Endothelial cell of umbilical vein (primary cell): ENCODE measurements around the gene APOBEC3A. TPM values are rescaled to one million over a fixed set of nuclear protein-coding genes. Genes with fewer than 3 reads are reported as not detected.

Source experiments
- BruUV-seq: library from RNA; stranded (reverse); fragments of 400-500 nt; replicated peaks from 2 replicates; lab custom pipeline; 2021; lab: Mats Ljungman, UMichigan
- CTCF ChIA-PET: fragments of 300-600, 350-600 bp; sonication (Branson Sonifier 250); formaldehyde crosslinking; loops from one replicate; lab custom pipeline; 2021; ENCODE audit warnings: antibody characterized with exemption, inconsistent platforms; lab: Charles Lee
- POLR2A ChIA-PET: fragments of 300-600, 350-600 bp; sonication (Branson Sonifier 250); formaldehyde crosslinking; loops from one replicate; lab custom pipeline; 2021; ENCODE audit warnings: antibody characterized with exemption, inconsistent platforms; lab: Charles Lee
- DNase-seq: peaks from one replicate; pipeline ENCODE4 v3.0.0-alpha.2; 2011; ENCODE audit warnings: low read depth, low spot score
- FAIRE-seq: peaks from 2 replicates; lab custom pipeline; 2011; peaks lifted over from hg19 to GRCh38; lab: Jason Lieb, UNC
- H2AFZ ChIP-seq: 2 replicates; pipeline ENCODE4 v1.6.0; 2012; ENCODE audit warnings: low read depth, low read length, control low read depth, inconsistent platforms
- H3K27ac ChIP-seq: 2 replicates; pipeline ENCODE4 v1.5.1; 2011; ENCODE audit warnings: low read depth, mild to moderate bottlenecking, control low read depth, low read length, moderate library complexity; ENCODE audit not compliant: insufficient read depth
- H3K27me3 ChIP-seq, 2 experiments: 2 replicates each; pipeline versions ENCODE4 v1.6.0 to v1.6.1; 2011; ENCODE audit warnings: low read length in 2 of 2, mixed read lengths in 1 of 2; ENCODE audit not compliant: control insufficient read depth in 2 of 2, insufficient read depth in 2 of 2
- H3K36me3 ChIP-seq, 2 experiments: 2 replicates in 1 of 2; 3 replicates in 1 of 2; pipeline ENCODE4 v1.5.1; 2011; ENCODE audit warnings: low read length in 2 of 2, mild to moderate bottlenecking in 1 of 2, moderate library complexity in 1 of 2; ENCODE audit not compliant: control insufficient read depth in 2 of 2, insufficient read depth in 2 of 2; ENCODE audit errors: extremely low read depth in 1 of 2
- H3K4me1 ChIP-seq: 3 replicates; pipeline ENCODE4 v1.5.1; 2011; ENCODE audit warnings: mild to moderate bottlenecking, low read length; ENCODE audit not compliant: control insufficient read depth, insufficient read depth; ENCODE audit errors: extremely low read depth
- H3K4me2 ChIP-seq: 2 replicates; pipeline ENCODE4 v1.6.1; 2011; ENCODE audit warnings: low read length, control low read depth, mixed read lengths; ENCODE audit not compliant: insufficient read depth
- H3K4me3 ChIP-seq, 3 experiments: fragments of 200-600 bp in 1 of 3; sonication (generic), shearing (Covaris generic) in 1 of 3; replicated peaks in 1 of 3; 2 replicates each; pipeline ENCODE4 v1.5.1; 2011 to 2016; ENCODE audit warnings: control low read depth in 3 of 3, low read length in 3 of 3, mild to moderate bottlenecking in 2 of 3, inconsistent platforms in 1 of 3, low read depth in 1 of 3, moderate library complexity in 1 of 3; ENCODE audit not compliant: insufficient read depth in 1 of 3
- H3K79me2 ChIP-seq: 2 replicates; pipeline ENCODE4 v1.6.0; 2012; ENCODE audit warnings: low read length, inconsistent platforms; ENCODE audit not compliant: control insufficient read depth, insufficient read depth
- H3K9ac ChIP-seq: replicated peaks from 2 replicates; pipeline ENCODE3; 2011; ENCODE audit warnings: low read length, control low read depth; ENCODE audit not compliant: insufficient read depth; ENCODE audit errors: extremely low read depth
- H3K9me1 ChIP-seq: replicated peaks from 3 replicates; pipeline ENCODE4 v1.6.0; 2011; ENCODE audit warnings: mild to moderate bottlenecking, low read length; ENCODE audit not compliant: control insufficient read depth, insufficient read depth; ENCODE audit errors: extremely low read depth
- H3K9me3 ChIP-seq: replicated peaks from 2 replicates; pipeline ENCODE4 v1.5.1; 2012; ENCODE audit warnings: low read length, inconsistent platforms; ENCODE audit not compliant: control insufficient read depth, insufficient read depth
- H4K20me1 ChIP-seq: replicated peaks from 2 replicates; pipeline ENCODE3; 2011; ENCODE audit warnings: mild to moderate bottlenecking, low read length; ENCODE audit not compliant: control insufficient read depth, insufficient read depth; ENCODE audit errors: extremely low read depth
- EZH2 ChIP-seq: IDR thresholded peaks from 2 replicates; pipeline ENCODE4 v1.6.1; 2012; ENCODE audit warnings: borderline replicate concordance, low read depth, mild to moderate bottlenecking, moderate library complexity, low read length, inconsistent platforms; ENCODE audit not compliant: severe bottlenecking
- FOS ChIP-seq: IDR thresholded peaks from 2 replicates; pipeline ENCODE4 v1.6.1; 2011; ENCODE audit warnings: mild to moderate bottlenecking, low read length, moderate library complexity, borderline replicate concordance; ENCODE audit not compliant: insufficient read depth
- GATA2 ChIP-seq: IDR thresholded peaks from 2 replicates; pipeline ENCODE4 v1.7.0; 2011; ENCODE audit warnings: low read depth, mild to moderate bottlenecking, moderate library complexity, mixed read lengths, low read length; ENCODE audit not compliant: insufficient read length, insufficient read depth
- JUN ChIP-seq: IDR thresholded peaks from 2 replicates; pipeline ENCODE4 v1.6.1; 2011; ENCODE audit warnings: borderline replicate concordance, low read depth; ENCODE audit not compliant: insufficient read length, insufficient read depth
- MAX ChIP-seq: IDR thresholded peaks from 2 replicates; pipeline ENCODE4 v1.6.1; 2011; ENCODE audit not compliant: insufficient read depth, insufficient read length
- MYC ChIP-seq: IDR thresholded peaks from one replicate; pipeline ENCODE4 v1.6.1; 2011; ENCODE audit warnings: mild to moderate bottlenecking, low read depth, low read length
- POLR2A ChIP-seq: IDR thresholded peaks from 2 replicates; pipeline ENCODE4 v1.6.1; 2012; ENCODE audit warnings: low read depth, mild to moderate bottlenecking, control low read depth, low read length
- POLR2AphosphoS5 ChIP-seq: IDR thresholded peaks from 2 replicates; pipeline ENCODE4 v1.6.1; 2012; ENCODE audit warnings: low read depth, mild to moderate bottlenecking, control low read depth, low read length, moderate library complexity; ENCODE audit not compliant: insufficient read depth
- dilution Hi-C: fragments of 300-500 bp; cut with MboI; formaldehyde crosslinking; loops from one replicate; pipeline ENCODE4 v1.15.0; 2019; ENCODE audit warnings: low sequenced_read_pairs; ENCODE audit not compliant: extremely low pct_ligation_motif_present
- intact Hi-C: fragments of 100-400 bp; cut with micrococcal nuclease; formaldehyde crosslinking; loops from one replicate; pipeline ENCODE4 v1.10.0; 2022
- polyA plus RNA-seq, 4 experiments: library from polyadenylated mRNA; depleted of rRNA in 3 of 4; stranded (reverse) in 3 of 4; unstranded in 1 of 4; fragments of >200 nt; gene quantifications; 2 replicates each; pipeline versions ENCODE4 v1.2.1 to v1.2.3, GENCODE V29; 2011 to 2012; ENCODE audit warnings: missing spikeins in 1 of 4
- total RNA-seq: library from RNA; stranded (reverse); gene quantifications from 2 replicates; pipeline ENCODE4 v1.2.3, GENCODE V29; 2021
- TF ChIP-seq, protein P1 (sequence below), 2 donors: IDR thresholded peaks; 1 replicate in 1 of 2; 2 replicates in 1 of 2; pipeline ENCODE4 v1.5.1; 2011; ENCODE audit warnings: low read length in 2 of 2, mild to moderate bottlenecking in 2 of 2, moderate library complexity in 2 of 2, control low read depth in 1 of 2, inconsistent platforms in 1 of 2, low read depth in 1 of 2; ENCODE audit not compliant: insufficient read depth in 1 of 2; ENCODE audit errors: extremely low read depth in 1 of 2

The APOBEC3A gene
- total and polyA plus RNA-seq, 2 donors (not counting 3 experiments of a cell fraction or from before 2014, with no cell fraction given) = not detected

DNA sequence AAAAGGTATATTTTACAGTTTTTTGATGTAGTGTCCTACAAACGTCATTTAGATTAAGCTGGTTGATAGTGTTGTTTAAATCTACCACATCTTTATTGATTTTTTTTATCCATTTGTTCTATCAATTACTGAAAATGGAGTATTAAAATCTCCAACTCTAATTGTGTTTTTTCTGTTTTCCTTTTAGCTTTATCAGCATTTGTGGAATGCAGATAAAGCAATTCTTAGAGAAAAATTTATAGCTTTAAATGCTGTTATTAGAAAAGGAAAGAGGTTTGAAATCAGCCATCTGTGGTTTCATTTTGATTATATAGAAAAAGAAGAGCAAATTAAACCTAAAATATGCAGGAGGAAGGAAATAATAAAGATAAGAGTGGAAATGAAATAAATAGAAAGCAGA, 46.0 kb upstream of the APOBEC3A start:
- H3K9ac ChIP-seq = no peak overlapping the region
- H3K4me2 ChIP-seq = no peak overlapping the region
- POLR2A ChIA-PET = no interaction called here
- no peaks in the 10 kb centered on the region for H4K20me1 ChIP-seq
- TF ChIP-seq, protein P1, sequence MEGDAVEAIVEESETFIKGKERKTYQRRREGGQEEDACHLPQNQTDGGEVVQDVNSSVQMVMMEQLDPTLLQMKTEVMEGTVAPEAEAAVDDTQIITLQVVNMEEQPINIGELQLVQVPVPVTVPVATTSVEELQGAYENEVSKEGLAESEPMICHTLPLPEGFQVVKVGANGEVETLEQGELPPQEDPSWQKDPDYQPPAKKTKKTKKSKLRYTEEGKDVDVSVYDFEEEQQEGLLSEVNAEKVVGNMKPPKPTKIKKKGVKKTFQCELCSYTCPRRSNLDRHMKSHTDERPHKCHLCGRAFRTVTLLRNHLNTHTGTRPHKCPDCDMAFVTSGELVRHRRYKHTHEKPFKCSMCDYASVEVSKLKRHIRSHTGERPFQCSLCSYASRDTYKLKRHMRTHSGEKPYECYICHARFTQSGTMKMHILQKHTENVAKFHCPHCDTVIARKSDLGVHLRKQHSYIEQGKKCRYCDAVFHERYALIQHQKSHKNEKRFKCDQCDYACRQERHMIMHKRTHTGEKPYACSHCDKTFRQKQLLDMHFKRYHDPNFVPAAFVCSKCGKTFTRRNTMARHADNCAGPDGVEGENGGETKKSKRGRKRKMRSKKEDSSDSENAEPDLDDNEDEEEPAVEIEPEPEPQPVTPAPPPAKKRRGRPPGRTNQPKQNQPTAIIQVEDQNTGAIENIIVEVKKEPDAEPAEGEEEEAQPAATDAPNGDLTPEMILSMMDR (IDR thresholded peaks at IDR 0.05; ENCODE audit: extremely low read depth in 1 of 2, insufficient read depth in 1 of 2, low read depth in 1 of 2, low read length in 2 of 2) = no peak
- TF ChIP-seq FOS = no peak
- TF ChIP-seq JUN = no peak
- no peak for TF ChIP-seq POLR2AphosphoS5
- TF ChIP-seq MYC = no peak
- TF ChIP-seq MAX = no peak
- TF ChIP-seq GATA2 = no peak
- TF ChIP-seq POLR2A = no peak
- no peak for TF ChIP-seq EZH2
- FAIRE-seq (no peak), DNase-seq (peak; percentile 5)
- dilution Hi-C loops = no loop called here
- no peaks in the 10 kb centered on the region for H3K36me3 ChIP-seq
- no peak overlapping the region for H3K4me3 ChIP-seq
- CTCF ChIA-PET = interaction anchor here (1.3 to 2.2 kb wide), 4 partner anchors 13 to 143 kb away, joined by 5 to 8 read pairs (median 7); no protein-coding TSS in a partner anchor
- H3K27ac ChIP-seq = no peak overlapping the region
- no peaks in the 10 kb centered on the region for H3K9me3 ChIP-seq
- peaks cover 10 to 21% of the 10 kb centered on the region in 2 experiments for H3K27me3 ChIP-seq
- no peak overlapping the region for H2AFZ ChIP-seq
- H3K4me1 ChIP-seq = peaks cover 4% of the 10 kb centered on the region
- intact Hi-C loops = no loop called here
- BruUV-seq = no TSS peak
- H3K79me2 ChIP-seq = no peaks in the 10 kb centered on the region
- H3K9me1 ChIP-seq = no peaks in the 10 kb centered on the region
